ENCODE results near the gene KCNAB2.

The KCNAB2 gene

GRCh38 chr1:6033124-6033523 lies 12.6 kb upstream of the KCNAB2 start:
- ATAC-seq (ENCODE audit: low read depth): no peak
- H3K27me3 Mint-ChIP-seq: no peaks in the 10 kb centered on the region
- no peak overlapping the region for H3K4me3 Mint-ChIP-seq
- no peak for DNase-seq (ENCODE audit: low spot score in 2 of 2)
- peaks cover 18% of the 10 kb centered on the region for H3K36me3 Mint-ChIP-seq
- no peaks in the 10 kb centered on the region for H3K9me3 Mint-ChIP-seq
- no peak overlapping the region for H3K27ac Mint-ChIP-seq
- H3K4me1 Mint-ChIP-seq: peaks cover 50% of the 10 kb centered on the region

- peak; percentile 32 for ATAC-seq (ENCODE audit: low read depth)
- Mint-ChIP-seq H3K4me3 (no peak overlapping the region), H3K27me3 (no peaks in the 10 kb centered on the region), H3K9me3 (no peaks in the 10 kb centered on the region), H3K27ac (no peak overlapping the region), H3K4me1 (peaks cover 45% of the 10 kb centered on the region), H3K36me3 (peaks cover 18% of the 10 kb centered on the region)
- DNase-seq (ENCODE audit: low spot score in 2 of 2): no peak
These were observed 11.5 kb upstream of the KCNAB2 start for GRCh38 chr1:6033986-6034749.

GRCh38 chr1:6034750-6035096 lies 11.0 kb upstream of the KCNAB2 start:
- Mint-ChIP-seq H3K4me3 (no peak overlapping the region), H3K27me3 (no peaks in the 10 kb centered on the region), H3K4me1 (peaks cover 45% of the 10 kb centered on the region), H3K27ac (no peak overlapping the region), H3K9me3 (no peaks in the 10 kb centered on the region), H3K36me3 (peaks cover 18% of the 10 kb centered on the region)
- no peak for ATAC-seq (ENCODE audit: low read depth)
- DNase-seq (ENCODE audit: low spot score in 2 of 2): no peak

- H3K27ac Mint-ChIP-seq: no peak overlapping the region
- DNase-seq (ENCODE audit: low spot score in 2 of 2): no peak
- H3K27me3 Mint-ChIP-seq: no peaks in the 10 kb centered on the region
- no peak overlapping the region for H3K4me3 Mint-ChIP-seq
- H3K36me3 Mint-ChIP-seq: peaks cover 18% of the 10 kb centered on the region
- peaks cover 41% of the 10 kb centered on the region for H3K4me1 Mint-ChIP-seq
- ATAC-seq (ENCODE audit: low read depth): no peak
- H3K9me3 Mint-ChIP-seq: no peaks in the 10 kb centered on the region
These were observed 10.4 kb upstream of the KCNAB2 start for GRCh38 chr1:6035303-6035702.

GRCh38 chr1:6035719-6036118 lies 10.0 kb upstream of the KCNAB2 start:
- ATAC-seq (ENCODE audit: low read depth) (no peak), DNase-seq (ENCODE audit: low spot score in 2 of 2) (no peak)
- Mint-ChIP-seq H3K27ac (no peak overlapping the region), H3K27me3 (no peaks in the 10 kb centered on the region), H3K4me3 (no peak overlapping the region), H3K4me1 (peaks cover 37% of the 10 kb centered on the region), H3K36me3 (peaks cover 14% of the 10 kb centered on the region), H3K9me3 (no peaks in the 10 kb centered on the region)

GRCh38 chr1:6037338-6037762 lies 8.3 kb upstream of the KCNAB2 start:
- Mint-ChIP-seq H3K27ac (no peak overlapping the region), H3K36me3 (peaks cover 19% of the 10 kb centered on the region), H3K4me3 (no peak overlapping the region), H3K27me3 (no peaks in the 10 kb centered on the region), H3K4me1 (peaks cover 31% of the 10 kb centered on the region), H3K9me3 (no peaks in the 10 kb centered on the region)
- no peak for DNase-seq (ENCODE audit: low spot score in 2 of 2)
- peak; percentile 59 for ATAC-seq (ENCODE audit: low read depth)

GRCh38 chr1:6038603-6039002 lies 7.1 kb upstream of the KCNAB2 start:
- Mint-ChIP-seq H3K4me3 (no peak overlapping the region), H3K27me3 (no peaks in the 10 kb centered on the region), H3K4me1 (peaks cover 20% of the 10 kb centered on the region), H3K27ac (no peak overlapping the region), H3K9me3 (no peaks in the 10 kb centered on the region), H3K36me3 (peaks cover 19% of the 10 kb centered on the region)
- no peak for DNase-seq (ENCODE audit: low spot score in 2 of 2)
- no peak for ATAC-seq (ENCODE audit: low read depth)

GRCh38 chr1:6039031-6039430 lies 6.7 kb upstream of the KCNAB2 start:
- Mint-ChIP-seq H3K27me3 (no peaks in the 10 kb centered on the region), H3K4me3 (no peak overlapping the region), H3K36me3 (peaks cover 23% of the 10 kb centered on the region), H3K9me3 (no peaks in the 10 kb centered on the region), H3K4me1 (peaks cover 23% of the 10 kb centered on the region), H3K27ac (no peak overlapping the region)
- ATAC-seq (ENCODE audit: low read depth) (no peak), DNase-seq (ENCODE audit: low spot score in 2 of 2) (no peak)

- DNase-seq (ENCODE audit: low spot score in 2 of 2) (no peak), ATAC-seq (ENCODE audit: low read depth) (no peak)
- Mint-ChIP-seq H3K27ac (no peak overlapping the region), H3K4me1 (peaks cover 22% of the 10 kb centered on the region), H3K4me3 (no peak overlapping the region), H3K27me3 (no peaks in the 10 kb centered on the region), H3K9me3 (no peaks in the 10 kb centered on the region), H3K36me3 (peaks cover 27% of the 10 kb centered on the region)
These were observed 5.2 kb upstream of the KCNAB2 start for GRCh38 chr1:6040444-6040843.

- Mint-ChIP-seq H3K4me3 (no peak overlapping the region), H3K36me3 (peaks cover 24% of the 10 kb centered on the region), H3K27ac (no peak overlapping the region), H3K27me3 (no peaks in the 10 kb centered on the region), H3K4me1 (peaks cover 19% of the 10 kb centered on the region), H3K9me3 (no peaks in the 10 kb centered on the region)
- no peak for ATAC-seq (ENCODE audit: low read depth)
- DNase-seq (ENCODE audit: low spot score in 2 of 2): no peak
These were observed 4.8 kb upstream of the KCNAB2 start for GRCh38 chr1:6040861-6041415.

- peaks cover 24% of the 10 kb centered on the region for H3K36me3 Mint-ChIP-seq
- no peak for ATAC-seq (ENCODE audit: low read depth)
- peaks cover 15% of the 10 kb centered on the region for H3K4me1 Mint-ChIP-seq
- H3K4me3 Mint-ChIP-seq: no peak overlapping the region
- H3K27me3 Mint-ChIP-seq: no peaks in the 10 kb centered on the region
- DNase-seq (ENCODE audit: low spot score in 2 of 2): peak in 1 of 2 donors; percentile 18
- H3K27ac Mint-ChIP-seq: no peak overlapping the region
- no peaks in the 10 kb centered on the region for H3K9me3 Mint-ChIP-seq
These were observed 4.1 kb upstream of the KCNAB2 start for GRCh38 chr1:6041432-6042062.

GRCh38 chr1:6043561-6043960 lies 2.1 kb upstream of the KCNAB2 start:
- H3K4me1 Mint-ChIP-seq: peaks cover 8% of the 10 kb centered on the region
- peaks cover 24% of the 10 kb centered on the region for H3K36me3 Mint-ChIP-seq
- H3K27ac Mint-ChIP-seq: no peak overlapping the region
- no peaks in the 10 kb centered on the region for H3K9me3 Mint-ChIP-seq
- no peak for ATAC-seq (ENCODE audit: low read depth)
- H3K4me3 Mint-ChIP-seq: no peak overlapping the region
- DNase-seq (ENCODE audit: low spot score in 2 of 2): no peak
- no peaks in the 10 kb centered on the region for H3K27me3 Mint-ChIP-seq

GRCh38 chr1:6044481-6045109 lies 1.1 kb upstream of the KCNAB2 start:
- no peak overlapping the region for H3K27ac Mint-ChIP-seq
- no peak for ATAC-seq (ENCODE audit: low read depth)
- H3K36me3 Mint-ChIP-seq: peaks cover 27% of the 10 kb centered on the region

GRCh38 chr1:6045110-6045502 lies 582 bp upstream of the KCNAB2 start:
- no peak overlapping the region for H3K4me3 Mint-ChIP-seq
- no peaks in the 10 kb centered on the region for H3K27me3 Mint-ChIP-seq
- no peaks in the 10 kb centered on the region for H3K9me3 Mint-ChIP-seq
- ATAC-seq (ENCODE audit: low read depth) (no peak), DNase-seq (ENCODE audit: low spot score in 2 of 2) (no peak)
- H3K36me3 Mint-ChIP-seq: peaks cover 27% of the 10 kb centered on the region
- no peak overlapping the region for H3K27ac Mint-ChIP-seq
- peaks cover 8% of the 10 kb centered on the region for H3K4me1 Mint-ChIP-seq

More at GRCh38 chr1:6044481-6045109, 1.1 kb upstream of the KCNAB2 start:
- Mint-ChIP-seq H3K4me3 (no peak overlapping the region), H3K9me3 (no peaks in the 10 kb centered on the region), H3K4me1 (peaks cover 8% of the 10 kb centered on the region), H3K27me3 (no peaks in the 10 kb centered on the region)
- DNase-seq (ENCODE audit: low spot score in 2 of 2): no peak
